Measurements from ENCODE around the gene TENT4B. TPM values are rescaled to one million over a fixed set of nuclear protein-coding genes. Genes with fewer than 3 reads are reported as not detected.

Gene TENT4B
- total RNA-seq, 1 donor from 2014 or later, result 15.2 TPM

DNA sequence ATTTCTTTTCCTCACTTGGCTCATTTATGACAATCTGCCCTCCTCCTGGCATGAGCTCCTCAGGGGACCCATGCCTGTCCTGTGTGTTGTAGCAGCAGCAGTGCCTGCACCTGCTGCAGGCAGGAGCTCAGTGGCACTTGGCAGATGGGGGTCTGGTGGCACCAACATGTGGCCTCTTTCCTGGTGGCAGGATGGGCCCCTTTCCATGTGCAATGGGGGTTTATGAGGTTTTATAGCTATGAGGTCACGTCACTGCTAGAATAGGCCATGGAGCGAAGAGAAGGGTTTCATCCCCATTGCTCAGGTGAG, 120.2 kb downstream of the TENT4B start:
- no peaks in the 10 kb centered on the region for H3K79me2 ChIP-seq (ENCODE audit: low read depth)
- no peaks in the 10 kb centered on the region for H3K4me1 ChIP-seq
- no peaks in the 10 kb centered on the region for H3K9me3 ChIP-seq (ENCODE audit: low read depth)
- no peak overlapping the region for H3K27ac ChIP-seq
- no peaks in the 10 kb centered on the region for H3K27me3 ChIP-seq
- no peak overlapping the region for H3K4me3 ChIP-seq
- Mint-ChIP-seq H3K9me3 (peaks cover 2% of the 10 kb centered on the region), H3K4me3 (no peak overlapping the region), H3K27ac (no peak overlapping the region), H3K36me3 (no peaks in the 10 kb centered on the region), H3K27me3 (ENCODE audit: insufficient read depth, low read depth) (peaks cover 4% of the 10 kb centered on the region), H3K4me1 (no peaks in the 10 kb centered on the region)
- no peak overlapping the region for H3K9ac ChIP-seq
- no peak overlapping the region for H3K4me2 ChIP-seq
- H3F3A ChIP-seq (ENCODE audit: low read depth), result no peaks in the 10 kb centered on the region
- no peak overlapping the region for H2AFZ ChIP-seq (replicated peaks)
- DNase-seq (ENCODE audit: low spot score), result no peak
- H3K36me3 ChIP-seq, result no peaks in the 10 kb centered on the region
- TF ChIP-seq, protein P1, sequence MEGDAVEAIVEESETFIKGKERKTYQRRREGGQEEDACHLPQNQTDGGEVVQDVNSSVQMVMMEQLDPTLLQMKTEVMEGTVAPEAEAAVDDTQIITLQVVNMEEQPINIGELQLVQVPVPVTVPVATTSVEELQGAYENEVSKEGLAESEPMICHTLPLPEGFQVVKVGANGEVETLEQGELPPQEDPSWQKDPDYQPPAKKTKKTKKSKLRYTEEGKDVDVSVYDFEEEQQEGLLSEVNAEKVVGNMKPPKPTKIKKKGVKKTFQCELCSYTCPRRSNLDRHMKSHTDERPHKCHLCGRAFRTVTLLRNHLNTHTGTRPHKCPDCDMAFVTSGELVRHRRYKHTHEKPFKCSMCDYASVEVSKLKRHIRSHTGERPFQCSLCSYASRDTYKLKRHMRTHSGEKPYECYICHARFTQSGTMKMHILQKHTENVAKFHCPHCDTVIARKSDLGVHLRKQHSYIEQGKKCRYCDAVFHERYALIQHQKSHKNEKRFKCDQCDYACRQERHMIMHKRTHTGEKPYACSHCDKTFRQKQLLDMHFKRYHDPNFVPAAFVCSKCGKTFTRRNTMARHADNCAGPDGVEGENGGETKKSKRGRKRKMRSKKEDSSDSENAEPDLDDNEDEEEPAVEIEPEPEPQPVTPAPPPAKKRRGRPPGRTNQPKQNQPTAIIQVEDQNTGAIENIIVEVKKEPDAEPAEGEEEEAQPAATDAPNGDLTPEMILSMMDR (IDR thresholded peaks at IDR 0.05), result no peak
- TF ChIP-seq EZH2phosphoT487 (IDR thresholded peaks at IDR 0.05), result no peak
- no peak for TF ChIP-seq EZH2 (IDR thresholded peaks at IDR 0.05)
- no peaks in the 10 kb centered on the region for H4K20me1 ChIP-seq (ENCODE audit: low read depth)

DNA sequence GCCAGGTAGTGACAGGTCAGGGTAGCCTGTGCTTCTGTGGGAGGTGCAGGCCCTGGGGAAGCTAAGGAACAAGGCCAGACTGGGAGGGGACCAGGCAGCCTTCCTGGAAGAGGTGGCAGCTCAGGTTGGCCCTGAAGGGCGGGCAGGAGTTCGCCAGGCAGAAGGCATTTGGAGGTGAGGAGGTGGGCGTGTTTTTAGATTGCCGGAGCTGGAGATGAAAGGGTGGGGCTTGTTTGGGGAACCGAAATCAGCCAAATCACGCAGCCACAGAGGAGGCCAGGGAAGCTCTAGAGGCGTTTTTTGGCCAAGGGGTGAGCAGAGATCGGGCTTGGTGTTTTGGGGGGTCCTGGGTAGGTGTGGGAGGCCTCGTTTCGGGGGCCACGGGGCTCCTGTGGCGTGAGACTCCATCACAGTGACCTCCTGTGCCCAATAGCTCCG, 120.8 kb downstream of the TENT4B start:
- no peak overlapping the region for H3K4me2 ChIP-seq
- no peak for DNase-seq (ENCODE audit: low spot score)
- H4K20me1 ChIP-seq (ENCODE audit: low read depth), result no peaks in the 10 kb centered on the region
- H3K4me1 ChIP-seq, result no peaks in the 10 kb centered on the region
- H2AFZ ChIP-seq (replicated peaks), result no peak overlapping the region
- no peaks in the 10 kb centered on the region for H3K9me3 ChIP-seq (ENCODE audit: low read depth)
- H3K9ac ChIP-seq, result no peak overlapping the region
- H3F3A ChIP-seq (ENCODE audit: low read depth), result no peaks in the 10 kb centered on the region
- Mint-ChIP-seq H3K27me3 (ENCODE audit: insufficient read depth, low read depth) (peaks cover 4% of the 10 kb centered on the region), H3K36me3 (no peaks in the 10 kb centered on the region), H3K9me3 (peaks cover 2% of the 10 kb centered on the region), H3K4me1 (no peaks in the 10 kb centered on the region), H3K4me3 (no peak overlapping the region), H3K27ac (peak overlapping the region; percentile 2)
- H3K27ac ChIP-seq, result no peak overlapping the region
- no peaks in the 10 kb centered on the region for H3K27me3 ChIP-seq
- H3K79me2 ChIP-seq (ENCODE audit: low read depth), result no peaks in the 10 kb centered on the region
- TF ChIP-seq, protein P1 (IDR thresholded peaks at IDR 0.05), result no peak
- H3K4me3 ChIP-seq, result no peak overlapping the region
- no peaks in the 10 kb centered on the region for H3K36me3 ChIP-seq

DNA sequence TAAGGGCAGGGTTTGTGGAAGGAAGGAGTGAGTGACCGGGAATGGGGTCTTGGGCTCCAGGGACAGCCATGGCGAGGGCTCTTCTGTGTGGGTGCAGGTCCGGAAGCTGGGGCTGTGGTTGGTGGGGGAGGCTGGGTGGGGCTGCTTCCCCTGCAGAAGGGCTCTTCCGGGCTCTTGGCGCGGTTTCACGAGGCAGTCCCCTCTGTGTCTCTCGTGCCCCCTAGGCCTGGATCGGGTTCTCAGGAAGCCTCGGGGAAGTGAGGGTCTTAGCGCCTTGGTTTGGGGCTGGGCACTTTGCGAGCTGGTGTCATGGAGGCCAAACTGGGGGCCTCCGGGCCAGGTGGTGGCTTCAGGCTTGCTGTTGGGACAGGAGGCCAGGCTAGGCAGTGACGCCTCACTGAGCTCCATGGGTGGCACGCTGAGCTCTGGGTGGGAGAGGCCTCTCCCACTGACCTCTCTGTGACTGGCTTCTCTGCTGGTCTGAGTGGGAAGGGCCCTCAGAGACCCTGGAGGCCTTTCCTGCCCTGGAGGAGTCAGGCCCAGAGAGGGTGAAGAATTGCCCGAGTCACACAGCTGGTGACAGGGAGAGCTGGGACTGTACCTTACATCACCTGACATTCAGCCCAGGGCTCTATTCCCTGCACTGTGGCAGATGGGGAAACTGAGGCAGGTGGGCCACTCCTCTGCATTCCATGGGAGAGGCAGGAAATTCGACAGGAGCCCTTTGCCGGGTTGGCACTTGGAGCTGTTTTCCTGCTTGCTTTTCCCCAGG, 121.4 kb downstream of the TENT4B start:
- no peak overlapping the region for H3K4me3 ChIP-seq
- no peak overlapping the region for H3K27ac ChIP-seq
- H3F3A ChIP-seq (ENCODE audit: low read depth), result no peaks in the 10 kb centered on the region
- no peaks in the 10 kb centered on the region for H3K36me3 ChIP-seq
- no peak overlapping the region for H3K4me3 Mint-ChIP-seq
- TF ChIP-seq, protein P1 (IDR thresholded peaks at IDR 0.05), result no peak
- TF ChIP-seq EZH2 (IDR thresholded peaks at IDR 0.05) (no peak), EZH2phosphoT487 (IDR thresholded peaks at IDR 0.05) (no peak)
- H3K27me3 ChIP-seq, result no peaks in the 10 kb centered on the region
- H3K4me1 ChIP-seq, result no peaks in the 10 kb centered on the region
- H3K27ac Mint-ChIP-seq, result peak overlapping the region; percentile 2
- no peaks in the 10 kb centered on the region for H3K4me1 Mint-ChIP-seq
- H2AFZ ChIP-seq (replicated peaks), result no peak overlapping the region
- H3K4me2 ChIP-seq, result no peak overlapping the region
- H3K27me3 Mint-ChIP-seq (ENCODE audit: insufficient read depth, low read depth), result peaks cover 4% of the 10 kb centered on the region
- no peaks in the 10 kb centered on the region for H3K36me3 Mint-ChIP-seq
- no peaks in the 10 kb centered on the region for H3K9me3 ChIP-seq (ENCODE audit: low read depth)
- no peaks in the 10 kb centered on the region for H4K20me1 ChIP-seq (ENCODE audit: low read depth)
- H3K79me2 ChIP-seq (ENCODE audit: low read depth), result no peaks in the 10 kb centered on the region
- no peak overlapping the region for H3K9ac ChIP-seq
- DNase-seq (ENCODE audit: low spot score), result no peak
- H3K9me3 Mint-ChIP-seq, result peaks cover 2% of the 10 kb centered on the region

All from neural progenitor cell (in vitro differentiated cells).